OCI-LY7 (cell line): ENCODE measurements around the gene HNRNPR. TPM values are rescaled to one million over a fixed set of nuclear protein-coding genes. Genes with fewer than 3 reads are reported as not detected.

ENCODE experiments used
- BruUV-seq: library from RNA; stranded (reverse); fragments of 400-500 nt; replicated peaks from 2 replicates; lab custom pipeline; 2021; lab: Mats Ljungman, UMichigan
- CTCF ChIA-PET: fragments of 300-600 bp; sonication (Branson Sonifier 250); formaldehyde crosslinking; loops from one replicate; lab custom pipeline; 2022; ENCODE audit warnings: antibody characterized with exemption; ENCODE audit not compliant: unreplicated experiment; lab: Charles Lee
- POLR2A ChIA-PET: fragments of 300-600 bp; sonication (Branson Sonifier 250); formaldehyde crosslinking; loops from one replicate; lab custom pipeline; 2022; ENCODE audit warnings: antibody characterized with exemption; lab: Charles Lee
- DNase-seq: peaks from one replicate; pipeline ENCODE4 v3.0.0-alpha.2; 2015; ENCODE audit warnings: low spot score
- H2AFZ ChIP-seq: fragments of 200-600 bp; sonication (generic), shearing (Covaris generic); 2 replicates; pipeline ENCODE4 v1.6.1; 2014; ENCODE audit warnings: mild to moderate bottlenecking, antibody characterized with exemption, low read length, moderate library complexity
- H3K27ac ChIP-seq: fragments of 200-600 bp; sonication (generic); 2 replicates; pipeline ENCODE4 v1.5.1; 2014; ENCODE audit warnings: mixed run types, low read depth, mild to moderate bottlenecking, moderate library complexity, low read length, inconsistent platforms; ENCODE audit not compliant: poor library complexity, severe bottlenecking
- H3K36me3 ChIP-seq: fragments of 200-600 bp; sonication (generic); 2 replicates; pipeline ENCODE4 v1.6.1; 2014; ENCODE audit warnings: mild to moderate bottlenecking, antibody characterized with exemption, low read length, moderate library complexity, mixed read lengths; ENCODE audit not compliant: insufficient read depth
- H3K4me1 ChIP-seq: fragments of 200-600 bp; sonication (generic); 2 replicates; pipeline ENCODE4 v1.5.1; 2014; ENCODE audit warnings: mild to moderate bottlenecking, low read length; ENCODE audit not compliant: insufficient read depth, poor library complexity, severe bottlenecking
- H3K4me2 ChIP-seq: fragments of 200-600 bp; sonication (generic); 2 replicates; pipeline ENCODE4 v1.6.1; 2014; ENCODE audit warnings: mild to moderate bottlenecking, low read length
- H3K4me3 ChIP-seq: fragments of 200-600 bp; sonication (generic); 2 replicates; pipeline ENCODE4 v1.5.1; 2014; ENCODE audit warnings: mild to moderate bottlenecking, low read depth, low read length; ENCODE audit not compliant: poor library complexity, severe bottlenecking
- H3K79me2 ChIP-seq: fragments of 200-600 bp; sonication (generic); 2 replicates; pipeline ENCODE4 v1.6.1; 2016; ENCODE audit warnings: low read depth, mild to moderate bottlenecking, low read length, moderate library complexity, mixed read lengths; ENCODE audit not compliant: insufficient read depth
- H3K9me2 ChIP-seq: fragments of 200-600 bp; sonication (generic); 2 replicates; pipeline ENCODE4 v1.6.1; 2016; ENCODE audit warnings: mild to moderate bottlenecking, low read length, mixed read lengths; ENCODE audit not compliant: insufficient read depth
- H3K9me3 ChIP-seq: fragments of 200-600 bp; sonication (generic); 2 replicates; pipeline ENCODE4 v1.6.1; 2014; ENCODE audit warnings: mild to moderate bottlenecking, mixed run types, low read length, mixed read lengths
- H4K20me1 ChIP-seq: fragments of 200-600 bp; sonication (generic); 2 replicates; pipeline ENCODE4 v1.6.1; 2014; ENCODE audit warnings: mild to moderate bottlenecking, antibody characterized with exemption, low read length, moderate library complexity, mixed read lengths; ENCODE audit not compliant: insufficient read depth
- EZH2phosphoT487 ChIP-seq: fragments of 200-600 bp; sonication (generic); IDR thresholded peaks from 2 replicates; pipeline ENCODE4 v1.6.1; 2018; ENCODE audit warnings: low read depth, borderline replicate concordance, mild to moderate bottlenecking, mixed run types, antibody characterized with exemption, low read length, moderate library complexity, mixed read lengths
- intact Hi-C: fragments of 100-400 bp; cut with micrococcal nuclease; formaldehyde crosslinking; loops from one replicate; pipeline ENCODE4 v1.10.0; 2022; ENCODE audit not compliant: unreplicated experiment
- total RNA-seq, 2 experiments: library from RNA; depleted of rRNA in 1 of 2; stranded (reverse); fragments of >200 nt in 1 of 2; shearing (Covaris generic) in 1 of 2; gene quantifications; 2 replicates each; pipeline ENCODE4 v1.2.3, GENCODE V29; 2014 to 2022
- TF ChIP-seq, protein P1 (sequence below): fragments of 200-600 bp; sonication (generic); conservative IDR thresholded peaks from 2 replicates; pipeline ENCODE4 v1.5.1; 2014; ENCODE audit warnings: mild to moderate bottlenecking, antibody characterized with exemption, low read length, moderate library complexity, mixed read lengths

HNRNPR gene
- total RNA-seq, 2 experiments from 2014 or later, result 193 to 282 TPM

DNA sequence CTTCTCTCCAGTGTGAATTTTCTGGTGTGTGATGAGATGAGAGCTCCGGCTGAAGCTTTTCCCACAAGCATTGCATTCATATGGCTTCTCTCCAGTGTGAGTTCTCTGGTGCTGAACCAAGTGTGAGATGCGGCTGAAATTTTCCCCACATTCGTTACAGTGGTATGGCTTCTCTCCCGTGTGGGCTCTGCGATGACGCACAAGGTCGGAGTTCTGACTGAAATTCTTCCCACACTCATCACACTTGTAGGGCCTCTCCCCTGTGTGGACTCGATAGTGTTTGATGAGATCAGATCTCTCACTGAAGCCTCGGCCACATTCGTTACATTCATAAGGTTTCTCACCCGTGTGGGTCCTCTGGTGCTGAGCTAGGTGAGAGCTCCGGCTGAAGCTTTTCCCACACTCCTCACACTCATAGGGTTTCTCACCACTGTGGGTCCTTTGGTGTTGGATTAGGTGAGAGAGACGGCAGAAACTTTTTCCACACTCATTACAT is 18.2 kb upstream of the HNRNPR start:
- Histone ChIP-seq H3K27ac (no peak overlapping the region), H3K79me2 (no peaks in the 10 kb centered on the region), H3K36me3 (peaks cover 39% of the 10 kb centered on the region), H2AFZ (no peak overlapping the region), H3K4me1 (peaks cover 11% of the 10 kb centered on the region), H4K20me1 (no peaks in the 10 kb centered on the region), H3K9me3 (no peaks in the 10 kb centered on the region), H3K9me2 (no peaks in the 10 kb centered on the region), H3K4me3 (no peak overlapping the region), H3K4me2 (no peak overlapping the region)
- ChIA-PET CTCF (no interaction called here), POLR2A (interaction anchor here (0.8 kb wide), 1 partner anchor 18 kb away, joined by 3 read pairs; the partner anchor contains the start of gene HNRNPR)
- TF ChIP-seq, protein P1, sequence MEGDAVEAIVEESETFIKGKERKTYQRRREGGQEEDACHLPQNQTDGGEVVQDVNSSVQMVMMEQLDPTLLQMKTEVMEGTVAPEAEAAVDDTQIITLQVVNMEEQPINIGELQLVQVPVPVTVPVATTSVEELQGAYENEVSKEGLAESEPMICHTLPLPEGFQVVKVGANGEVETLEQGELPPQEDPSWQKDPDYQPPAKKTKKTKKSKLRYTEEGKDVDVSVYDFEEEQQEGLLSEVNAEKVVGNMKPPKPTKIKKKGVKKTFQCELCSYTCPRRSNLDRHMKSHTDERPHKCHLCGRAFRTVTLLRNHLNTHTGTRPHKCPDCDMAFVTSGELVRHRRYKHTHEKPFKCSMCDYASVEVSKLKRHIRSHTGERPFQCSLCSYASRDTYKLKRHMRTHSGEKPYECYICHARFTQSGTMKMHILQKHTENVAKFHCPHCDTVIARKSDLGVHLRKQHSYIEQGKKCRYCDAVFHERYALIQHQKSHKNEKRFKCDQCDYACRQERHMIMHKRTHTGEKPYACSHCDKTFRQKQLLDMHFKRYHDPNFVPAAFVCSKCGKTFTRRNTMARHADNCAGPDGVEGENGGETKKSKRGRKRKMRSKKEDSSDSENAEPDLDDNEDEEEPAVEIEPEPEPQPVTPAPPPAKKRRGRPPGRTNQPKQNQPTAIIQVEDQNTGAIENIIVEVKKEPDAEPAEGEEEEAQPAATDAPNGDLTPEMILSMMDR, result no peak
- no peak for TF ChIP-seq EZH2phosphoT487
- DNase-seq, result no peak
- intact Hi-C loops, result loop anchor here (10.0 kb wide), 1 partner anchor 543 kb away; no protein-coding TSS in a partner anchor
- no TSS peak for BruUV-seq

DNA sequence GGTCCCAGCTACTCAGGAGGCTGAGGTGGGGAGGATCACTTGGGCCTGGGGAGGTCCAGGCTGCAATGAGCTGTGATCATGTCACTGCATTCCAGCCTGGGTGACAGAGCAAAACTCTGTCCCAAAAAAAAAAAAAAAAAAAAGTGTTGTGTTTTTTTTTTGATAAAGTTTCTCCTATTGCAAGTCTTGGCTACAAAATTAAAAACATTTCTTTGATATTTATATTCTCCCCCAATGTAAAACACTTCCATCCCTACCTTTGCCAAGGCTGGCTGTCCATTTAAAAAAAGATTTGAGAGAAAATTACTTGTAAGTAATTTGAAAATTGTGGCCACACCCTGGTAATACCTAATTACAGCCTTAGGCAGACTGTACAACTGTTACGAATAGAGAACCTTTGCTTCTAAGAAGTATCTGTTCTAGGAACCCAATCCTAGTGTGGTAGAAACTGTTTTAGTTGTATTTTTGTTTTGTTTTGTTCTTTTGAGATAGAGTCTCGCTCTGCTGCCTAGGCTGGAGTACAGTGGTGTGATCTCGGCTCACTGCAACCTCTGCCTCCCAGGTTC is 14.3 kb upstream of the HNRNPR start:
- Histone ChIP-seq H2AFZ (no peak overlapping the region), H3K79me2 (no peaks in the 10 kb centered on the region), H3K4me3 (no peak overlapping the region), H3K36me3 (peaks cover 31% of the 10 kb centered on the region), H3K9me2 (no peaks in the 10 kb centered on the region), H3K4me1 (no peaks in the 10 kb centered on the region), H3K4me2 (no peak overlapping the region), H4K20me1 (no peaks in the 10 kb centered on the region), H3K9me3 (no peaks in the 10 kb centered on the region), H3K27ac (no peak overlapping the region)
- DNase-seq, result no peak
- BruUV-seq, result no TSS peak
- intact Hi-C loops, result no loop called here
- ChIA-PET CTCF (no interaction called here), POLR2A (interaction anchor here (1.1 kb wide), 1 partner anchor 12 kb away, joined by 10 read pairs; no protein-coding TSS in a partner anchor)
- TF ChIP-seq EZH2phosphoT487, result no peak
- TF ChIP-seq, protein P1, result no peak
